H1 (cell line): ENCODE measurements around the gene ATOH8. TPM values are rescaled to one million over a fixed set of nuclear protein-coding genes. Genes with fewer than 3 reads are reported as not detected.

Experiments used
- CBX8 ChIP-seq: fragments of 300-800, 300-1000 bp; sonication (generic); IDR thresholded peaks from 2 replicates; pipeline ENCODE4 v1.7.1; 2016; ENCODE audit warnings: low read depth, low read length, borderline replicate concordance
- CHD7 ChIP-seq: fragments of 300-600 bp; sonication (generic); IDR thresholded peaks from 2 replicates; pipeline ENCODE4 v1.7.1; 2012; ENCODE audit warnings: low read length, moderate library complexity, mild to moderate bottlenecking, inconsistent platforms; ENCODE audit not compliant: insufficient replicate concordance
- EZH2 ChIP-seq: fragments of 200-600 bp; sonication (generic); IDR thresholded peaks from 2 replicates; pipeline ENCODE4 v1.7.1; 2012; ENCODE audit warnings: low read depth, mild to moderate bottlenecking, moderate library complexity, low read length, inconsistent platforms; ENCODE audit not compliant: severe bottlenecking
- POU5F1 ChIP-seq: IDR thresholded peaks from 2 replicates; pipeline ENCODE4 v1.6.1; 2011; ENCODE audit warnings: low read depth, mild to moderate bottlenecking, low read length, moderate library complexity
- RFX5 ChIP-seq: IDR thresholded peaks from 2 replicates; pipeline ENCODE4 v1.6.1; 2011; ENCODE audit warnings: low read depth, low read length, improper control_type of control experiment, borderline replicate concordance
- SP2 ChIP-seq: IDR thresholded peaks from 2 replicates; pipeline ENCODE4 v1.6.1; 2012; ENCODE audit warnings: mild to moderate bottlenecking, low read length, inconsistent platforms
- SUZ12 ChIP-seq: fragments of 200-600 bp; sonication (generic); IDR thresholded peaks from 2 replicates; pipeline ENCODE4 v1.6.1; 2012; ENCODE audit warnings: mild to moderate bottlenecking, inconsistent platforms, low read length, moderate library complexity, mixed read lengths
- TAF1 ChIP-seq: IDR thresholded peaks from 2 replicates; pipeline ENCODE4 v1.6.1; 2011; ENCODE audit warnings: mild to moderate bottlenecking, low read depth, low read length
- TAF7 ChIP-seq: optimal IDR thresholded peaks from 2 replicates; pipeline ENCODE3; 2011; ENCODE audit warnings: low read depth, mild to moderate bottlenecking, inconsistent platforms, low read length, moderate library complexity, borderline replicate concordance
- polyA plus RNA-seq, 7 experiments: library from polyadenylated mRNA; depleted of rRNA in 3 of 7; stranded (reverse) in 5 of 7; unstranded in 2 of 7; fragments of >200 nt in 5 of 7; fragments of 200-250 nt in 2 of 7; gene quantifications; 1 replicate in 5 of 7; 2 replicates in 1 of 7; 4 replicates in 1 of 7; pipeline versions ENCODE4 v1.2.1 to v1.2.3, GENCODE V29; 2011 to 2013; ENCODE audit warnings: missing spikeins in 2 of 7, mixed read lengths in 2 of 7
- total RNA-seq: library from RNA; stranded (reverse); fragmentation: NEBNext Ultra II Directional; extraction: Animal tissue kit (Norgen Biotek cat#: 25700); gene quantifications from 2 replicates; pipeline ENCODE4 v1.2.1, GENCODE V29; 2021

Gene ATOH8
- total and polyA plus RNA-seq, 2 of the 8 experiments (the other 6 are each of a cell fraction or from before 2014, with no cell fraction given), result 0.50 to 0.53 TPM

GRCh38 chr2:85729825-85730510, 23.8 kb upstream of the ATOH8 start (continued):
- TF ChIP-seq CHD7 (no peak), EZH2 (no peak), SP2 (no peak), SUZ12 (no peak), TAF7 (no peak), CBX8 (no peak), TAF1 (no peak), POU5F1 (no peak), RFX5 (no peak)
